DND-41 (cell line): ENCODE data around the gene AFF2.

Experiments
- ATAC-seq: fragments of 200-7000 bp; cut with Tn5 transposase; 3 replicates; pipeline ENCODE4 v1.9.1; 2021; ENCODE audit warnings: low read depth; ENCODE audit not compliant: insufficient read depth
- DNase-seq: peaks from one replicate; pipeline ENCODE4 v3.0.0-alpha.2; 2020
- H2AFZ ChIP-seq: 2 replicates; pipeline ENCODE4 v1.6.0; 2012; ENCODE audit warnings: low read depth, low read length
- H3K27ac ChIP-seq: 2 replicates; pipeline ENCODE4 v1.5.1; 2012; ENCODE audit warnings: low read length, inconsistent platforms
- H3K27me3 ChIP-seq: fragments of 200-600 bp; sonication (generic); 2 replicates; pipeline ENCODE4 v1.6.0; 2012; ENCODE audit warnings: low read length, mild to moderate bottlenecking, inconsistent platforms; ENCODE audit not compliant: insufficient read depth, poor library complexity
- H3K36me3 ChIP-seq: 2 replicates; pipeline ENCODE4 v1.5.1; 2012; ENCODE audit warnings: low read length, inconsistent platforms; ENCODE audit not compliant: insufficient read depth
- H3K4me1 ChIP-seq: 2 replicates; pipeline ENCODE4 v1.5.1; 2012; ENCODE audit warnings: mild to moderate bottlenecking, low read length; ENCODE audit not compliant: insufficient read depth
- H3K4me2 ChIP-seq: 2 replicates; pipeline ENCODE4 v1.6.0; 2012; ENCODE audit warnings: mild to moderate bottlenecking, moderate library complexity, low read length, inconsistent platforms; ENCODE audit not compliant: insufficient read depth
- H3K4me3 ChIP-seq, 2 experiments: fragments of 200-600 bp in 1 of 2; shearing (Covaris generic) in 1 of 2; 2 replicates each; pipeline ENCODE4 v1.5.1; 2012 to 2016; ENCODE audit warnings: inconsistent platforms in 2 of 2, low read length in 2 of 2, mild to moderate bottlenecking in 2 of 2, low read depth in 1 of 2, moderate library complexity in 1 of 2
- H3K79me2 ChIP-seq: 2 replicates; pipeline ENCODE4 v1.6.0; 2012; ENCODE audit warnings: low read length, inconsistent platforms; ENCODE audit not compliant: insufficient read depth
- H3K9ac ChIP-seq: 2 replicates; pipeline ENCODE4 v1.6.0; 2012; ENCODE audit warnings: low read depth, mild to moderate bottlenecking, inconsistent platforms, low read length, moderate library complexity
- H3K9me3 ChIP-seq: 2 replicates; pipeline ENCODE4 v1.5.1; 2012; ENCODE audit warnings: low read length, moderate library complexity, mild to moderate bottlenecking, inconsistent platforms; ENCODE audit not compliant: insufficient read depth, severe bottlenecking
- H4K20me1 ChIP-seq: 2 replicates; pipeline ENCODE4 v1.6.0; 2012; ENCODE audit warnings: low read length; ENCODE audit not compliant: insufficient read depth
- EZH2 ChIP-seq: IDR thresholded peaks from 3 replicates; pipeline ENCODE4 v1.6.1; 2012; ENCODE audit warnings: borderline replicate concordance, low read depth, mild to moderate bottlenecking, moderate library complexity, low read length, inconsistent platforms; ENCODE audit not compliant: severe bottlenecking
- TF ChIP-seq, protein P1 (sequence below): IDR thresholded peaks from 2 replicates; pipeline ENCODE4 v1.5.1; 2012; ENCODE audit warnings: borderline replicate concordance, low read length, moderate library complexity, mild to moderate bottlenecking; ENCODE audit not compliant: poor library complexity, severe bottlenecking; ENCODE audit errors: extremely low read depth

The AFF2 gene

GRCh38 chrX:148466292-148466691 is 34.1 kb upstream of the AFF2 start:
- Histone ChIP-seq H3K4me3 (no peak overlapping the region), H4K20me1 (no peaks in the 10 kb centered on the region), H3K79me2 (no peaks in the 10 kb centered on the region), H3K4me1 (no peaks in the 10 kb centered on the region), H3K9me3 (no peaks in the 10 kb centered on the region), H2AFZ (no peak overlapping the region), H3K9ac (no peak overlapping the region), H3K4me2 (no peak overlapping the region), H3K27me3 (no peaks in the 10 kb centered on the region), H3K27ac (no peak overlapping the region), H3K36me3 (no peaks in the 10 kb centered on the region)
- ATAC-seq (no peak), DNase-seq (no peak)
- TF ChIP-seq, protein P1, sequence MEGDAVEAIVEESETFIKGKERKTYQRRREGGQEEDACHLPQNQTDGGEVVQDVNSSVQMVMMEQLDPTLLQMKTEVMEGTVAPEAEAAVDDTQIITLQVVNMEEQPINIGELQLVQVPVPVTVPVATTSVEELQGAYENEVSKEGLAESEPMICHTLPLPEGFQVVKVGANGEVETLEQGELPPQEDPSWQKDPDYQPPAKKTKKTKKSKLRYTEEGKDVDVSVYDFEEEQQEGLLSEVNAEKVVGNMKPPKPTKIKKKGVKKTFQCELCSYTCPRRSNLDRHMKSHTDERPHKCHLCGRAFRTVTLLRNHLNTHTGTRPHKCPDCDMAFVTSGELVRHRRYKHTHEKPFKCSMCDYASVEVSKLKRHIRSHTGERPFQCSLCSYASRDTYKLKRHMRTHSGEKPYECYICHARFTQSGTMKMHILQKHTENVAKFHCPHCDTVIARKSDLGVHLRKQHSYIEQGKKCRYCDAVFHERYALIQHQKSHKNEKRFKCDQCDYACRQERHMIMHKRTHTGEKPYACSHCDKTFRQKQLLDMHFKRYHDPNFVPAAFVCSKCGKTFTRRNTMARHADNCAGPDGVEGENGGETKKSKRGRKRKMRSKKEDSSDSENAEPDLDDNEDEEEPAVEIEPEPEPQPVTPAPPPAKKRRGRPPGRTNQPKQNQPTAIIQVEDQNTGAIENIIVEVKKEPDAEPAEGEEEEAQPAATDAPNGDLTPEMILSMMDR, result no peak
- no peak for TF ChIP-seq EZH2

- no peak overlapping the region for H2AFZ ChIP-seq
- H4K20me1 ChIP-seq, result no peaks in the 10 kb centered on the region
- ATAC-seq, result no peak
- H3K4me1 ChIP-seq, result no peaks in the 10 kb centered on the region
- no peaks in the 10 kb centered on the region for H3K36me3 ChIP-seq
- no peak overlapping the region for H3K27ac ChIP-seq
- no peak overlapping the region for H3K9ac ChIP-seq
- DNase-seq, result no peak
- no peaks in the 10 kb centered on the region for H3K27me3 ChIP-seq
- H3K4me3 ChIP-seq, result no peak overlapping the region
- H3K79me2 ChIP-seq, result no peaks in the 10 kb centered on the region
- TF ChIP-seq EZH2, result no peak
- TF ChIP-seq, protein P1, result no peak
- H3K9me3 ChIP-seq, result no peaks in the 10 kb centered on the region
- no peak overlapping the region for H3K4me2 ChIP-seq
Observed at GRCh38 chrX:148470324-148470723, 30.1 kb upstream of the AFF2 start.

DNA sequence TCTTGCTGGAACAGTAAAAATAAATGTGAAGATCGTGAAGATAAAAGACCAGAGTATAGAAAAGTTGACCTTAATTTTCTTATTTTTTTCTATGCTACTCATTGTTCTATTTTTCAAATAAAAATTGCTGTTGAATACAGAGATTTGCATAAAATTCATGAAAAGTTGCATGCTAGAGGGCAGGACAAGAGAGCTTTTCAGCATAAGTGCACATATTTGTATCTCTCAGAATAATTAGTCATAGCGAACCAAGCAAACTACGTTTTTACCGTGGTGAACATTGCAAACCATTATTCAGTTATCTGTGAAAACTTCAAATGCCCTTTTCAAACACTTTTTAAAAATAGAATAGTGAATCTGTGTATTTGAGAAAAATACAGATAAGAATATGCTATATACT is 26.4 kb upstream of the AFF2 start:
- Histone ChIP-seq H3K9ac (no peak overlapping the region), H3K4me1 (peaks cover 13% of the 10 kb centered on the region), H3K4me2 (no peak overlapping the region), H3K36me3 (no peaks in the 10 kb centered on the region), H3K79me2 (no peaks in the 10 kb centered on the region), H4K20me1 (no peaks in the 10 kb centered on the region), H2AFZ (no peak overlapping the region), H3K27ac (no peak overlapping the region), H3K4me3 (no peak overlapping the region), H3K27me3 (no peaks in the 10 kb centered on the region), H3K9me3 (no peaks in the 10 kb centered on the region)
- no peak for DNase-seq
- ATAC-seq, result no peak
- TF ChIP-seq, protein P1, result no peak
- no peak for TF ChIP-seq EZH2

- Histone ChIP-seq H3K27ac (no peak overlapping the region), H3K9me3 (no peaks in the 10 kb centered on the region), H3K4me1 (peaks cover 13% of the 10 kb centered on the region), H3K79me2 (no peaks in the 10 kb centered on the region), H4K20me1 (no peaks in the 10 kb centered on the region), H3K9ac (no peak overlapping the region), H3K27me3 (no peaks in the 10 kb centered on the region), H3K4me2 (no peak overlapping the region), H2AFZ (no peak overlapping the region; the same call in 1 of the 2 replicates), H3K36me3 (no peaks in the 10 kb centered on the region), H3K4me3 (no peak overlapping the region)
- TF ChIP-seq, protein P1, result no peak
- TF ChIP-seq EZH2, result no peak
- ATAC-seq (no peak), DNase-seq (no peak)
Observed at GRCh38 chrX:148492057-148492456, 8.4 kb upstream of the AFF2 start.
